ENCODE results near the gene MOSPD3.

DNA sequence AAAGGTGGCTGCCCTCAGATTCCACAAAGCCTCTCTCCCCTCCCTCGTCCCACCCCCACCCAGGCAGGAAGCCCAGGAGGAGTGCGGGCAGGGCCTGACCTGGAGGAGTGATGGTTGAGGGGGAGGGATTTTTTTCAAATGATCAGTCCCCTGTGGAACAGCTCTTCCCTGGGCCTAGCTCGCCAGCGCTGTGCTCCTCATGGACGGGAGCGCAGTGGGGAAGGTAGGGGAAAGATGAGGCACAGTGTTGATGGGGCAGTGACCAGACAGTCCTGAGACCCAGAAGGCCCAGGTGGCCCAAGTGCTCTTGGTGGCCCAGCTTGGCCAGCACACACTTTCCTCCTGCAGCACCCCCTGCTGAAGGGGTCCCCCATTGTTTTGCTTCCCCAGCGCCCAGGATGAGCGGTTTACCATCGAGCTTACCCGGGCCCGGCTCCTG lies 47.2 kb upstream of the MOSPD3 start:
- TF ChIP-seq, protein P1, sequence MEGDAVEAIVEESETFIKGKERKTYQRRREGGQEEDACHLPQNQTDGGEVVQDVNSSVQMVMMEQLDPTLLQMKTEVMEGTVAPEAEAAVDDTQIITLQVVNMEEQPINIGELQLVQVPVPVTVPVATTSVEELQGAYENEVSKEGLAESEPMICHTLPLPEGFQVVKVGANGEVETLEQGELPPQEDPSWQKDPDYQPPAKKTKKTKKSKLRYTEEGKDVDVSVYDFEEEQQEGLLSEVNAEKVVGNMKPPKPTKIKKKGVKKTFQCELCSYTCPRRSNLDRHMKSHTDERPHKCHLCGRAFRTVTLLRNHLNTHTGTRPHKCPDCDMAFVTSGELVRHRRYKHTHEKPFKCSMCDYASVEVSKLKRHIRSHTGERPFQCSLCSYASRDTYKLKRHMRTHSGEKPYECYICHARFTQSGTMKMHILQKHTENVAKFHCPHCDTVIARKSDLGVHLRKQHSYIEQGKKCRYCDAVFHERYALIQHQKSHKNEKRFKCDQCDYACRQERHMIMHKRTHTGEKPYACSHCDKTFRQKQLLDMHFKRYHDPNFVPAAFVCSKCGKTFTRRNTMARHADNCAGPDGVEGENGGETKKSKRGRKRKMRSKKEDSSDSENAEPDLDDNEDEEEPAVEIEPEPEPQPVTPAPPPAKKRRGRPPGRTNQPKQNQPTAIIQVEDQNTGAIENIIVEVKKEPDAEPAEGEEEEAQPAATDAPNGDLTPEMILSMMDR (IDR thresholded peaks at IDR 0.05; ENCODE audit: insufficient read depth, low read length, poor library complexity, severe bottlenecking), result no peak
- no peak for TF ChIP-seq EZH2phosphoT487 (conservative IDR thresholded peaks at IDR 0.05; ENCODE audit: low read length)
